DOHH2 (cell line): Measurements from ENCODE around the gene TBCK.
A peak's percentile ranks its signal among the peaks of the same experiment; 100 is the strongest.

Experiments
- H3F3A ChIP-seq: fragments of 200-600 bp; sonication (generic), shearing (Covaris generic); 2 replicates; pipeline ENCODE4 v1.6.0; 2016; ENCODE audit warnings: antibody characterized with exemption, mild to moderate bottlenecking; ENCODE audit not compliant: control insufficient read depth, insufficient read depth
- H3K27ac ChIP-seq: fragments of 200-600 bp; sonication (generic); 2 replicates; pipeline ENCODE4 v1.5.1; 2014; ENCODE audit warnings: low read depth, mild to moderate bottlenecking, low read length, moderate library complexity
- H3K27me3 ChIP-seq: fragments of 200-600 bp; sonication (generic); 2 replicates; pipeline ENCODE4 v1.6.1; 2014; ENCODE audit warnings: mild to moderate bottlenecking, low read length, mixed read lengths; ENCODE audit not compliant: control insufficient read depth
- H3K36me3 ChIP-seq: fragments of 200-600 bp; sonication (generic); 2 replicates; pipeline ENCODE4 v1.6.1; 2014; ENCODE audit warnings: mild to moderate bottlenecking, low read length, moderate library complexity, mixed read lengths; ENCODE audit not compliant: control insufficient read depth
- H3K4me1 ChIP-seq: fragments of 200-600 bp; sonication (generic); 2 replicates; pipeline ENCODE4 v1.6.1; 2014; ENCODE audit warnings: mild to moderate bottlenecking, low read length, mixed read lengths; ENCODE audit not compliant: control insufficient read depth
- H3K4me2 ChIP-seq: fragments of 200-600 bp; sonication (generic); 2 replicates; pipeline ENCODE4 v1.6.0; 2014; ENCODE audit warnings: mild to moderate bottlenecking, low read length, moderate library complexity
- H3K4me3 ChIP-seq: fragments of 200-600 bp; sonication (generic); 2 replicates; pipeline ENCODE4 v1.5.1; 2014; ENCODE audit warnings: mild to moderate bottlenecking, low read length, mixed read lengths
- H3K79me2 ChIP-seq: fragments of 200-600 bp; sonication (generic); 2 replicates; pipeline ENCODE4 v1.6.1; 2014; ENCODE audit warnings: mild to moderate bottlenecking, low read length, mixed read lengths; ENCODE audit not compliant: control insufficient read depth
- H3K9me2 ChIP-seq: fragments of 200-600 bp; sonication (generic); replicated peaks from 2 replicates; pipeline ENCODE4 v1.6.1; 2014; ENCODE audit warnings: mild to moderate bottlenecking, low read length, mixed read lengths; ENCODE audit not compliant: control insufficient read depth
- H3K9me3 ChIP-seq: fragments of 200-600 bp; sonication (generic); 2 replicates; pipeline ENCODE4 v1.6.1; 2014; ENCODE audit warnings: antibody characterized with exemption, low read length, mixed read lengths; ENCODE audit not compliant: control insufficient read depth, insufficient read depth
- H4K20me1 ChIP-seq: fragments of 200-600 bp; sonication (generic); 2 replicates; pipeline ENCODE4 v1.6.0; 2014; ENCODE audit warnings: low read depth, mild to moderate bottlenecking, antibody characterized with exemption, low read length, moderate library complexity; ENCODE audit not compliant: control insufficient read depth, insufficient read depth
- EZH2phosphoT487 ChIP-seq: fragments of 200-600 bp; sonication (generic); IDR thresholded peaks from 2 replicates; pipeline ENCODE4 v1.6.1; 2017; ENCODE audit warnings: borderline replicate concordance, mild to moderate bottlenecking, antibody characterized with exemption, low read length, moderate library complexity, mixed read lengths
- TF ChIP-seq, protein P1 (sequence below): fragments of 200-600 bp; sonication (generic); IDR thresholded peaks from one replicate; pipeline ENCODE4 v1.5.1; 2014; ENCODE audit warnings: antibody characterized with exemption, mild to moderate bottlenecking, low read depth, low read length; ENCODE audit not compliant: poor library complexity, severe bottlenecking

The TBCK gene

GRCh38 chr4:106320235-106320634 is 4.2 kb upstream of the TBCK start:
- no peak for TF ChIP-seq EZH2phosphoT487
- TF ChIP-seq, protein P1, sequence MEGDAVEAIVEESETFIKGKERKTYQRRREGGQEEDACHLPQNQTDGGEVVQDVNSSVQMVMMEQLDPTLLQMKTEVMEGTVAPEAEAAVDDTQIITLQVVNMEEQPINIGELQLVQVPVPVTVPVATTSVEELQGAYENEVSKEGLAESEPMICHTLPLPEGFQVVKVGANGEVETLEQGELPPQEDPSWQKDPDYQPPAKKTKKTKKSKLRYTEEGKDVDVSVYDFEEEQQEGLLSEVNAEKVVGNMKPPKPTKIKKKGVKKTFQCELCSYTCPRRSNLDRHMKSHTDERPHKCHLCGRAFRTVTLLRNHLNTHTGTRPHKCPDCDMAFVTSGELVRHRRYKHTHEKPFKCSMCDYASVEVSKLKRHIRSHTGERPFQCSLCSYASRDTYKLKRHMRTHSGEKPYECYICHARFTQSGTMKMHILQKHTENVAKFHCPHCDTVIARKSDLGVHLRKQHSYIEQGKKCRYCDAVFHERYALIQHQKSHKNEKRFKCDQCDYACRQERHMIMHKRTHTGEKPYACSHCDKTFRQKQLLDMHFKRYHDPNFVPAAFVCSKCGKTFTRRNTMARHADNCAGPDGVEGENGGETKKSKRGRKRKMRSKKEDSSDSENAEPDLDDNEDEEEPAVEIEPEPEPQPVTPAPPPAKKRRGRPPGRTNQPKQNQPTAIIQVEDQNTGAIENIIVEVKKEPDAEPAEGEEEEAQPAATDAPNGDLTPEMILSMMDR = no peak
- Histone ChIP-seq H3K4me2 (no peak overlapping the region), H3K9me2 (no peaks in the 10 kb centered on the region), H3K27me3 (no peaks in the 10 kb centered on the region), H3K27ac (no peak overlapping the region), H4K20me1 (0 out of 2 replicates have a peak, but pooled peaks cover 4% of the 10 kb centered on the region), H3K36me3 (peaks cover 46% of the 10 kb centered on the region), H3K9me3 (no peaks in the 10 kb centered on the region), H3K4me3 (no peak overlapping the region), H3F3A (peaks cover 12% of the 10 kb centered on the region; the same call in 1 of the 2 replicates), H3K4me1 (peaks cover 17% of the 10 kb centered on the region), H3K79me2 (peaks cover 87% of the 10 kb centered on the region)

DNA sequence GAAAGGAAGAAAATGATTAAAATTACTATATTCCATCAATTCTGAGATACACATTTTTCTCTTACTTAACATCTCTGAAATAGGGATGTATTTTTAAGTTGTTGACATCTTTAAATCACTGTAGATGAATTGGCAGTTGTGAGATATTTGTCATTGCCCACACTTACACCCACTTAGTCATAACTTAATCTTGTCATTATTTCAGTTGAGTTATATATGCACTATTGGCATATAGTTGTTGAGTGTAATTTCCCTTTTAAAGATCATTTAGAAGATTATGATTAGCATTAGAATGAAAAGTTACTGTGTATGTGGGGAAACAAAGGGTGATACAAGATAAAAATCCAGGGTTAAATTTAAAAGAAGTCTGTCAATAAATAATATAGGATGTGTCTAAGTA is 2.5 kb upstream of the TBCK start:
- peaks cover 37% of the 10 kb centered on the region for H3K36me3 ChIP-seq
- H3K27me3 ChIP-seq = no peaks in the 10 kb centered on the region
- no peak overlapping the region for H3K4me3 ChIP-seq
- H3K27ac ChIP-seq = no peak overlapping the region
- peaks cover 90% of the 10 kb centered on the region for H3K79me2 ChIP-seq
- peak overlapping the region; percentile 77 for H3K4me2 ChIP-seq
- H3K4me1 ChIP-seq = peaks cover 23% of the 10 kb centered on the region
- 0 out of 2 replicates have a peak, but pooled peaks cover 6% of the 10 kb centered on the region for H4K20me1 ChIP-seq
- no peaks in the 10 kb centered on the region for H3K9me3 ChIP-seq
- TF ChIP-seq EZH2phosphoT487 = no peak
- peaks cover 6% of the 10 kb centered on the region; the same call in 1 of the 2 replicates for H3F3A ChIP-seq
- no peaks in the 10 kb centered on the region for H3K9me2 ChIP-seq

DNA sequence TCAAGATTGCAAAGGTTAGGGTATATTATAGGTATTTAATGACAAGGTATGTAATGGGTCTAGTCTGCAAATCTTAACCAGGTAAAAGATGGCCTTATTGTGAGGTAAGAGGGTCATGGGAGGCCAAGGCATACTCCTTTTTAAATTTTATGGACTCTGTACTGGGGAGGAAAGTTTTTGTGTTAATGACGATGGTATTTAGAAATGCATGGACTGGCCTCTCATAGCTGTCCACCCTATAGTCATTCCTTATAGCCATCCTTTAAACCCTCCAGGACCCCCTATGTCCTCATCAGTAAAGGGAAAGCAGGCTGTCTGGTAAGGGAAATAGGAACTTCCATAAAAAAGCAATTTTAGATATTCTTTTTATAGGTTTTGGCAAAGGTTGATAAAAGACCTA is 1.8 kb upstream of the TBCK start:
- H3K4me1 ChIP-seq = peaks cover 23% of the 10 kb centered on the region
- no peaks in the 10 kb centered on the region for H3K9me2 ChIP-seq
- H3K79me2 ChIP-seq = peaks cover 90% of the 10 kb centered on the region
- H3K9me3 ChIP-seq = no peaks in the 10 kb centered on the region
- H3K4me3 ChIP-seq = peak overlapping the region; percentile 90
- peaks cover 34% of the 10 kb centered on the region for H3K36me3 ChIP-seq
- peak overlapping the region; percentile 77 for H3K4me2 ChIP-seq
- TF ChIP-seq, protein P1 = no peak
- TF ChIP-seq EZH2phosphoT487 = no peak
- H3K27ac ChIP-seq = no peak overlapping the region
- no peaks in the 10 kb centered on the region for H3K27me3 ChIP-seq
- peaks cover 6% of the 10 kb centered on the region; the same call in 1 of the 2 replicates for H3F3A ChIP-seq
- H4K20me1 ChIP-seq = 0 out of 2 replicates have a peak, but pooled peaks cover 6% of the 10 kb centered on the region

DNA sequence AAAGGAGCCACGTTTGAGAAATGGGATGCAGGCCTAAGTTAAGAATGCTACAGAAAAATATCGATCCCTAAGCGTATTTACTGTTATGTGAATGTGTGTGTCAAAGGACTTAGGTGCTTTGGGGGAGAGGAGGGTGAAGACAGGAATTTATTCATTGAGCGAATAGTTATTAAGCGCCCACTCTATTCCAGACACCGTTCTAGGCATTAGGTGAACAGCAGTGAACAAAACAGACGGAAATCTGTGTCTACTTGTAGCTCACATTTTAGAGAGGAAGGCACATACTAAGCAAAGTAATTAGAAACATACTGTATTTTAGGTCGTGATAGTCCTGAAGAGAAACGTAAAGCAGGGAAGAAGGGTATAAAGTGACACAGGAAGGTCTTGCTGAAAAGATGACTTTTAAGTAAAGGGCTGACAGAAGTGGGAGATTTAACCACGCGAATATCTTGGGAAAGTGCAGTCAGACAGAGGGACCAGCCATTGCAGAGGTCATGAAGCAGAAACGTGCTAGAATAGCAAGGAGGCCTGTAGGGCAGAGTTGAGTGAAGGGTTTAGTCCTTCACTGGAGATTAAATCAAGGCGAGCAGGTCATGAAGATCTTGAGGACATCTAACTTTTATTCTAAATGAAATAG is 882 bp upstream of the TBCK start:
- TF ChIP-seq, protein P1 = no peak
- no peak for TF ChIP-seq EZH2phosphoT487
- Histone ChIP-seq H3K27ac (peak overlapping the region; percentile 73), H3K4me1 (peaks cover 23% of the 10 kb centered on the region), H3K4me3 (peak overlapping the region; percentile 90), H3K9me2 (no peaks in the 10 kb centered on the region), H3K79me2 (peaks cover 93% of the 10 kb centered on the region), H3K4me2 (peak overlapping the region; percentile 77), H3K27me3 (no peaks in the 10 kb centered on the region), H3K9me3 (no peaks in the 10 kb centered on the region), H3K36me3 (peaks cover 30% of the 10 kb centered on the region), H4K20me1 (0 out of 2 replicates have a peak, but pooled peaks cover 6% of the 10 kb centered on the region), H3F3A (peaks cover 6% of the 10 kb centered on the region; the same call in 1 of the 2 replicates)
